Endodermal cell (in vitro differentiated cells): ENCODE results near the gene PTPRE. TPM values are rescaled to one million over a fixed set of nuclear protein-coding genes. Genes with fewer than 3 reads are reported as not detected.

Source experiments
- DNase-seq: peaks from one replicate; pipeline ENCODE4 v3.0.0-alpha.2; 2017
- H3K27ac ChIP-seq: 2 replicates; pipeline ENCODE4 v1.5.1; 2013; ENCODE audit warnings: mild to moderate bottlenecking, low read depth, low read length, moderate library complexity
- H3K27me3 ChIP-seq: 2 replicates; pipeline ENCODE4 v1.6.1; 2013; ENCODE audit warnings: mild to moderate bottlenecking, low read length, moderate library complexity; ENCODE audit not compliant: insufficient read depth, control insufficient read depth, poor library complexity, severe bottlenecking
- H3K36me3 ChIP-seq: 2 replicates; pipeline ENCODE4 v1.7.0; 2013; ENCODE audit warnings: mild to moderate bottlenecking, low read length, moderate library complexity; ENCODE audit not compliant: control insufficient read depth, insufficient read depth
- H3K4me1 ChIP-seq: one replicate; pipeline ENCODE4 v1.7.0; 2013; ENCODE audit warnings: low read length; ENCODE audit not compliant: control insufficient read depth, insufficient read depth
- H3K4me3 ChIP-seq: 2 replicates; pipeline ENCODE4 v1.5.1; 2013; ENCODE audit warnings: mild to moderate bottlenecking, low read length, moderate library complexity
- H3K9ac ChIP-seq: 2 replicates; pipeline ENCODE4 v1.6.1; 2013; ENCODE audit warnings: mild to moderate bottlenecking, low read length, moderate library complexity; ENCODE audit not compliant: poor library complexity, severe bottlenecking; ENCODE audit errors: extremely low read depth
- H3K9me3 ChIP-seq: 2 replicates; pipeline ENCODE4 v1.6.1; 2013; ENCODE audit warnings: mild to moderate bottlenecking, low read length, moderate library complexity; ENCODE audit not compliant: control insufficient read depth
- H3K27ac Mint-ChIP-seq: 2 replicates; pipeline ENCODE4 v1.8.0; 2020; ENCODE audit warnings: mixed read lengths
- H3K27me3 Mint-ChIP-seq: 2 replicates; pipeline ENCODE4 v1.8.0; 2021; ENCODE audit warnings: mild to moderate bottlenecking, mixed read lengths; ENCODE audit not compliant: insufficient read depth
- H3K36me3 Mint-ChIP-seq: 2 replicates; pipeline ENCODE4 v1.8.0; 2020; ENCODE audit warnings: low read depth, mixed read lengths
- H3K4me1 Mint-ChIP-seq: 2 replicates; pipeline ENCODE4 v1.8.0; 2020; ENCODE audit warnings: mixed read lengths
- H3K4me3 Mint-ChIP-seq: 2 replicates; pipeline ENCODE4 v1.8.0; 2020; ENCODE audit warnings: mild to moderate bottlenecking, moderate library complexity, mixed read lengths
- H3K9me3 Mint-ChIP-seq: 2 replicates; pipeline ENCODE4 v1.8.0; 2020; ENCODE audit warnings: mild to moderate bottlenecking, mixed read lengths
- CTCF ChIP-seq: fragments of 200-600 bp; sonication (generic); conservative IDR thresholded peaks from 2 replicates; pipeline ENCODE4 v1.5.0; 2021; ENCODE audit warnings: antibody characterized with exemption, mild to moderate bottlenecking
- WGBS, 2 experiments: methylation state at CpG; one replicate each; pipeline versions ENCODE4 v1.1.5 to v1.1.7; 2013; ENCODE audit warnings: missing lambda C conversion rate in 2 of 2, mixed read lengths in 1 of 2; ENCODE audit not compliant: insufficient coverage in 1 of 2, insufficient read length in 1 of 2; 5-methylcytosine and 5-hydroxymethylcytosine counted together
- total RNA-seq, 2 donors: library from RNA; stranded (reverse); fragmentation: NEBNext Ultra II Directional in 1 of 2; extraction: Animal tissue kit (Norgen Biotek cat#: 25700) in 1 of 2; gene quantifications; 2 replicates in 1 of 2; 3 replicates in 1 of 2; pipeline ENCODE4 v1.2.1, GENCODE V29; 2021

PTPRE gene
- total RNA-seq, 2 donors from 2014 or later, result 0.75 to 3.0 TPM

- Mint-ChIP-seq H3K27ac (no peak overlapping the region), H3K4me1 (peaks cover 21% of the 10 kb centered on the region), H3K4me3 (no peak overlapping the region), H3K36me3 (no peaks in the 10 kb centered on the region), H3K27me3 (peaks cover 11% of the 10 kb centered on the region), H3K9me3 (no peaks in the 10 kb centered on the region)
- peaks cover 20% of the 10 kb centered on the region for H3K27me3 ChIP-seq
- peaks cover 17% of the 10 kb centered on the region for H3K4me1 ChIP-seq
- H3K4me3 ChIP-seq, result no peak overlapping the region
- no peaks in the 10 kb centered on the region for H3K9me3 ChIP-seq
- no peak overlapping the region for H3K27ac ChIP-seq
- DNase-seq, result no peak
- WGBS, 2 experiments, result 88 to 91% methylated on average over 8 to 17 of the region's 17 CpGs
- no peak for TF ChIP-seq CTCF
- H3K36me3 ChIP-seq, result no peaks in the 10 kb centered on the region
- no peak overlapping the region for H3K9ac ChIP-seq
These were observed 158.2 kb downstream of the PTPRE start for GRCh38 chr10:128064970-128065580.

GRCh38 chr10:128065881-128066534 lies 159.1 kb downstream of the PTPRE start:
- Mint-ChIP-seq H3K27ac (no peak overlapping the region), H3K27me3 (peaks cover 10% of the 10 kb centered on the region), H3K4me3 (no peak overlapping the region), H3K4me1 (peaks cover 21% of the 10 kb centered on the region), H3K36me3 (no peaks in the 10 kb centered on the region), H3K9me3 (no peaks in the 10 kb centered on the region)
- WGBS, 2 experiments, result 94 to 99% methylated on average over 8 to 13 of the region's 13 CpGs
- no peak overlapping the region for H3K27ac ChIP-seq
- H3K4me1 ChIP-seq, result peaks cover 17% of the 10 kb centered on the region
- no peaks in the 10 kb centered on the region for H3K36me3 ChIP-seq
- H3K27me3 ChIP-seq, result peaks cover 20% of the 10 kb centered on the region
- no peak overlapping the region for H3K9ac ChIP-seq
- TF ChIP-seq CTCF, result no peak
- H3K4me3 ChIP-seq, result no peak overlapping the region
- H3K9me3 ChIP-seq, result no peaks in the 10 kb centered on the region
- DNase-seq, result no peak

- WGBS, 2 experiments, result 82 to 100% methylated on average over 4 to 13 of the region's 13 CpGs
- no peaks in the 10 kb centered on the region for H3K36me3 Mint-ChIP-seq
- H3K4me1 Mint-ChIP-seq, result peaks cover 20% of the 10 kb centered on the region
- Histone ChIP-seq H3K27me3 (peaks cover 20% of the 10 kb centered on the region), H3K4me1 (peaks cover 17% of the 10 kb centered on the region), H3K27ac (no peak overlapping the region), H3K9me3 (no peaks in the 10 kb centered on the region), H3K9ac (no peak overlapping the region), H3K36me3 (no peaks in the 10 kb centered on the region), H3K4me3 (no peak overlapping the region)
- H3K27me3 Mint-ChIP-seq, result peaks cover 10% of the 10 kb centered on the region
- no peak for DNase-seq
- H3K9me3 Mint-ChIP-seq, result no peaks in the 10 kb centered on the region
- H3K4me3 Mint-ChIP-seq, result no peak overlapping the region
- no peak for TF ChIP-seq CTCF
- no peak overlapping the region for H3K27ac Mint-ChIP-seq
These were observed 160.0 kb downstream of the PTPRE start for GRCh38 chr10:128066870-128067382.
